Measurements from ENCODE around the gene CDC42EP5.

DNA sequence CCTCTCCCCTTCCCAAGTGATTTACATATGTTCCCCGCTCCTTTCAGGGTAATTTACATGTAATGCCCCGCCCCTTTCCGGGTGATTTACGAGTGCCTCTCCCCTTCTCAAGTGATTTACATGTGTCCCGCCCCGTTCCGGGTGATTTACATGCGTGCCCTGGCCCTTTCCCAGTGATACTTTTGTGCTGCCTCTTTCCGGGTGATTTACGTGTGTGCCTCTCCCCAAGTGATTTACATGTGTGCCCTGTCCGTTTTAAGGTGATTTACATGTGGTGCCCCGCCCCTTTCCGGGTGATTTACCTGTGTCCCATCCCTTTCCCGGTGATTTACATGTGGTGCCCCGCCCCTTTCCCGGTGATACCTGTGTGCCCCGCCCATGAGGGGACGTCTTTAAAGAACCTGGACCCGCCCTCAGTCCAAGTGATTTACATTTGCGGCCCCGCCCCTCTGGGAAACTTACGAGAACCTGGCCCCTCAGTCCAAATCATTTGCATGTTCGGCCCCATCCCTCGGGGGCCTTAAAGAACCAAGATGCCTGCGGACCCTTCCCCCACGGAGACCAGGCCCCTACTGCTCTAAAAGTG lies 9.0 kb downstream of the CDC42EP5 start:
- TF ChIP-seq CTCF (IDR thresholded peaks at IDR 0.05) (no peak), POLR2A (IDR thresholded peaks at IDR 0.05) (no peak)

All from vagina (tissue), 2 donors.